Central memory CD4-positive, alpha-beta T cell (primary cell): ENCODE data around the gene LDB3.
A peak's percentile ranks its signal among the peaks of the same experiment; 100 is the strongest.
"Not testable (repeated sequence)": the region's sequence is repeated elsewhere in the genome, so short reads cannot be mapped to it uniquely, and the experiment has no call there.

Experiments used
- DNase-seq: peaks from one replicate; pipeline ENCODE4 v3.0.0; 2022

LDB3 gene

GRCh38 chr10:86733260-86733671 lies 65.0 kb downstream of the LDB3 start:
- DNase-seq, result no peak

DNA sequence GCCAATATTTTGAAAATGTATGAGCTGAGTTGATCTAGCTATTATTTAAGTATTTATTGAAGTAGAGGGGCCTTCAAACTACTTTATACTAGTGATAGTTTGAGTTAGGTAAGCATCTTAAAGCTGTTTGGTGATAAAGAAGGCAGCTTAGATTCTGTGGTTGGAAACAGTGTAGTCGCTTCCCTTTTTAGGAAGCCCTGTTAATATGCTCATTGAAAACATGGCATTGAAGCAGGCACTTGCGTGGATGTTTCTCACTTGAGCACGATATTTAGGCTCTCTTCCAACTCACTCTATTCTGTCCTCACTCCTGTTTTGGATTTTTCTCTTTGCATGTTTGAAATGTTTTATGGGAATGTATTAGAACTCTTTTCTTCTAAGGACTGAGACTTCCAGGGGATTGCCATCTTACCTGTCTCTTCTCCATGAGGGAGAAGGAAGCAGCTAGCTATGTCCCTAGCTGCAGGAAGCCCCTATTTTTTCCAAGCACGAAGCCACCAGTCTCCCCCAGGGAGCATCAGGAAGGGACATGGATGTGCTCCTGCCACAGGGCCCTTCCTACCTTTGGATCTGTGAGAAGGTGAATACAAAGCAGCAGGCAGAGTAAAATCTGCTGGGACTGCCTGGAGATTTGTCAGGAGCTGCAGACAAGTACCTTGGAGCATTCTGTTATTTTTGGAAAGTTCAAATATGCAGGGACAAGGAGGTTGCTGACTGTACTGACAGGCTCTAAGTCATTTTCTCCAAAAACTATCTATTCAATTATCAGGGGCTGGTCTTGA lies 66.1 kb downstream of the LDB3 start:
- DNase-seq, result no peak

GRCh38 chr10:86735278-86735677 lies 67.0 kb downstream of the LDB3 start:
- DNase-seq, result not testable (repeated sequence)

DNA sequence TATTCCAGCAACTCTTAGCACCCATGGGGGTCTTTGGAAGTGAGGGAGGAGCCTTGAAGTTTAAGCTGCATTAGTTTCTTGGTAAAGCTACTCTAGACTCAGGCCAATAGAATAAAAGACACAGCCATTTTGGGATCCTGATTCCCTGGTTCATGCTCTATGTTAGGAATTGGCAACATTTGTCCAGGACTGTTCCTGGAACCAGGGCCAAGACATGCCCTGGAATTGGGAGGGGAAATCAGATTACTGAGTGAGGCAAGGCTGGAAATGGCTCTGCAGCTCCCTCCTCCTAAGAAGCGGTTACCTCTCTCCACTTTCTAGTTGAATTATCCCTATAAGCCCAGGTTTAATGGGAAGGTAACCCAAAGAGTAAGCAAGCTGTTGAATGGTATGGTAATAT lies 73.9 kb downstream of the LDB3 start:
- no peak for DNase-seq

DNA sequence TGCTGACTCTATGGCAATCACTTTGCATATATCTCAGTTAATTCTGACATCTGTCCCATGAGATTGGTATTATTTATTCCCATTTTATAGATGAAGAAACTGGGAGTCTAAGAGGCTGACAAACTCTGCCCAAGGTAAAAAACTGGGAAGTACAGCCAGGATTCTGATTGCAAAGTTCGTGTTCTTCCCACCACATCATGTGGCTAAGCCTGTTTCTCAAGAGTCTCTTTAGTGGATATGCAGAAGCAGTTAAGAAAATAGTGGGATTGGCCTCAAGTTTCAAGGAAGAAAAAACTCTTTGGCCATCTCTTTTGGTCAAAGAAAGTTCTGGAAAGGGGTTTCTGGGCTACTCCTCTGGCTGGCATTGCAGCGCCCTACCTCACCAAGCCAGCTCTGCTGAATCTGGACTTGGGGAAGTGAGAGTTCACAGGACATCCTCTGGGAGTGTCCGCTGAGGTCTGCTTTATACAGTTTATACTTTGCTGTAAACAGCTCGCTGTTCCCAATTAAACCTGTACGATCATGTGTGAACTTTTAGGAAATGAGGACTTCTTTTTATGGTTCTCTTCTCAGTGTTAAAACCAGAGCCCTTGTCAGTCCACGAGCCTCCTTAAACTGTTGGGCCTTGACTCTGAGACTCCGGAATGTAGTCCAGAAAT lies 75.9 kb downstream of the LDB3 start:
- no peak for DNase-seq

GRCh38 chr10:86747796-86748581 lies 79.7 kb downstream of the LDB3 start:
- DNase-seq, result no peak

- DNase-seq, result no peak
Measured at GRCh38 chr10:86749854-86750253, 81.5 kb downstream of the LDB3 start.

DNA sequence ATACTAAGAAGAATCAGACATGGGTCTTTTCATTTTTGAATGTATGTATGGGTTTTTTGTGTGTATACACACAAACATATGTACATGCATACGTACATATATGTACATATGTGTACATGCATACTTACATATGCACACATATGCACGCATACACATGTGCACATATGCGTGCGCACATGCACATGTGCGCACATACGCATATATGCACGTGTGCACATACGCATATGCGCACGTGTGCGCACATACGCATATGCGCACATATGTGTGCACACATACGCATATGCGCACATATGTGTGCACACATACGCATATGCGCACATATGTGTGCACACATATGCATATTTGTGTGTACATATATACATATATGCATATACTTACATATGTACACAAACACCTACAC lies 83.2 kb downstream of the LDB3 start:
- no peak for DNase-seq

DNA sequence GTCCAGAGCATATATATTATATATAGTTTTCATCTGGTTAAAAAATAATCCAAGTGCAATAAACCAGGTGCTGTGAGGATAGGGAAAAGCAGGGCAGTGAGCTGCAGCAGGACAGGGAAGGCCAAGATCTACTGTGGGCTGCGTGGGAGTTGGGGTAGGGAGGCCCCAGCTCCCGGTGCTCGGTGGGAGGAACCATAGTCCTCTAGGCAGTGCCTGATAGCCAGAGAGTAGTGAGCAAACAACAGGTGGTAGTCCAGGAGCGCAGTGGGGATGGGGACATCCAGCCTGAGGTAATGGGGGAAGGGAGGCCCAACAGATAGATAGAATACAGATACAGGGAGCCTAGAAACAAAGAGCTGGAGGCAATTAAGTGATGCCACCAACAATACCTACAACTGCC lies 84.0 kb downstream of the LDB3 start:
- DNase-seq, result no peak

- DNase-seq, result no peak
Measured at GRCh38 chr10:86753051-86753450, 84.7 kb downstream of the LDB3 start.

DNA sequence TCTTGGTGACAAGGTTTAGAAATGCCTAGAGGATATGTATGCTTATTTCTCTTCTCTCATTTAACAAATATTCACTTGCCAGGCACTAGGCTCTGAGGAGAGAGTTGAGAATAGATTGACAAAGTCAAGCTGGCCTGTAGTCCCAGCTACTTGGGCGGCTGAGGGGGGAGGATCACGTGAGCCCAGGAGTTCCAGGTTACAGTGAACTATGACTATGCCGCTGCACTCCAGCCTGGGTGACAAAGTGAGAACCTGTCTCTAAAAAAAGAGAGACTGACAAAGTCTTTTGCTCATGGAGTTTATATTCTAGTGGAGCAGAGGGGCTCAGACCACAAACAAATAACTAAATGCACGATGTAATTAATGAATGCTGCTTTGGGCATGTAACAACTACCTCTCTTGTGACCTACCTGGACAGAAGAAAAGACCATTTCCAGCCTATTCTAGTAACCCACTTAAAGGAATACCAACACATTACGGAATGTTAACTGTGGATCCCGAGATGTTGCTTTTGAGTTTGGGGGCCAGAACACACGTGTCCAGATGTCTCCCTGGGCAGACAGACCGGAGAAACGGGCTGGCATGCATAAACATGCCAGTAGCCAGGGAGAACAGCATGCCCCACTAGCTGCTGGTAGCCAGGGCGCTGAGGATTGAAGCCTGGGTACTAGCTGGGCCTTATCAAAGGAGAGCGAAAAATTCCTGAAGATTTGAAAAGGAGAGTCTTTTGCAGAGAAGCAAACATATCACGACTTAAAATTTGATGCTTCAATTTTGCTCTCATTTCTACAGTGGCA lies 85.5 kb downstream of the LDB3 start:
- DNase-seq, result no peak

DNA sequence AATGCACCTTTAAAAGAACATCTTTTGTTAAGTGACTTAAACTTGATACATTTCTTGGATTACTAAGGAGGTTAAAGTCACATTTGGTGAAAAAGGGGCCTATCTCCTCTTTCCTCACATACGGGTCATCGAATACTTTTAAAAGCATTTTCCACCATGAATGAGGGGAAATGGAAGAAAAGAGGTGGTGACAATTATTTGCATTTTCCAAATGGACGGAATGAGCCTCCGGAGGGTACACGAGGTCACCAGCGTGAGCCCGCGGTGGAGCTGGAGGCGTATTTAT lies 87.1 kb downstream of the LDB3 start:
- DNase-seq, result peak; percentile 1

DNA sequence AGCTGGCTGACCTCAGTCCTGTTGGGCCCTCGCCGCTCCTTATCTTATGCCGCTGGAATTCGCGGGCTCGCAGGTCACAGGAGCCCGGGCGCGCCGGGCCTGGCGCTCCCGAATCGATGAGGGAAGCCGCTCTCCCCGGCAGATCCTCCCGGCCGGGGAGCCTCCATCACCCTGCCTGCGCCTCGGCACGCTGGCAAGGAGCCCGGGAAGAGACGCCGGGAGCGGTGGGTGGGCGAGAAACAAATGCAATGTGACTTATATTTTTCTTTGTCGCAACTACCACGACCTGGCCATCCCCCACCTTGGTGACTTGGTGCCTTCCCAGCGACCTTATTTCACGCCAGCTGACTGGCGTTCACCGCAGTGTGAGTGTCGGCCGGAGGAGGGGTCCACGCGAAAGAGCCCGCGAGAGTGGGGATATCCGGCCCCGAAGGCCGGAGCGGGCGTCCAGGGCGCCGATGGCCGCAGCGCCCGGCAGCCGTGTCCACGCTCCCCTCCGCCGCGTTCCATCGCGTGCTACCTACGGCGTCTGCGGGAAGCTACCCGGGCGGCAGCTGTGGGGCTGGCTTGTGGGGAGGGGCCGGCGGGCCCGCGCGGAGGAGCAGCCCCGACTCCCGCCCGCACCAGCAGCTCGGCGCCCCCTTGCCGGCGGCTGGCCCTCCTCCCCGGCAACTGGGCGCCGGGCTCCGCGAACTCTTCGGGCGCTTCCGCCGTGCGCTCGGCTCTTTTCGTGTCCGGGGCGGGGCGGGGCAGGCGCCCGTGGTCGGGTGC lies 87.6 kb downstream of the LDB3 start:
- DNase-seq, result peak; percentile 82

GRCh38 chr10:86756511-86757112 lies 88.3 kb downstream of the LDB3 start, which contains the start of gene BMPR1A:
Gene BMPR1A (plus strand): TSS chr10:86756619. CDS start chr10:86876019, 119,400 bp downstream.
- DNase-seq, result no peak

GRCh38 chr10:86757113-86757972 lies 89.0 kb downstream of the LDB3 start:
- DNase-seq, result peak; percentile 12

- no peak for DNase-seq
Measured at GRCh38 chr10:86758189-86759072, 90.1 kb downstream of the LDB3 start.

DNA sequence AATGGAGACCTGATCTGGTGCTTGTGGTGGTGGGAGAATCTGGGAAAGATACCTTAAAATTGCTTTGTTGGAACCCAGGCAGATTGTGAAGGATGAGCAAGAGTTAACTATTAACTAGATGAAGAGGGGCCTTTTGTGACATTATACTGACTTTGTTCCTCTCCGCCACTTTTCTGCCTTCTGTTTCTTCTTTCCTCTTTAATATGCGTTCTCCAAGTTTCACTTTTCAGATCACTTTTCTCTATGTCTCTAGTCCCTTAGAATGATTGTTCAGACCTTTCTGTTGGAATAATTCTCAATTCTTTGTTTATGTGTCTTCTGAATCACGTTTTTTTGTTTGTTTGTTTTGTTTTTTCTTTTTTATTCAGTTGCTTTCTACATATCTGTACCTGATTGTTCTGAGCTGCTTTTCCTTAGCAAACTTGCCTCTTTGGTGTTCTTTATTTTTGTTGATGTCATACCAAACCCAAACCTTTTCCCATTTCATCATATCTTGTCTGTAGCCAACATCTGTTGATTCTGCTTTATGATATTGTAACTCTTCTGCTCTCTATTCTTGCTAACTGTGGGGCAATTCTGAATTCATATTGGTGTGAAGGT lies 90.9 kb downstream of the LDB3 start:
- no peak for DNase-seq

- no peak for DNase-seq
Measured at GRCh38 chr10:86763404-86763803, 95.1 kb downstream of the LDB3 start.

DNA sequence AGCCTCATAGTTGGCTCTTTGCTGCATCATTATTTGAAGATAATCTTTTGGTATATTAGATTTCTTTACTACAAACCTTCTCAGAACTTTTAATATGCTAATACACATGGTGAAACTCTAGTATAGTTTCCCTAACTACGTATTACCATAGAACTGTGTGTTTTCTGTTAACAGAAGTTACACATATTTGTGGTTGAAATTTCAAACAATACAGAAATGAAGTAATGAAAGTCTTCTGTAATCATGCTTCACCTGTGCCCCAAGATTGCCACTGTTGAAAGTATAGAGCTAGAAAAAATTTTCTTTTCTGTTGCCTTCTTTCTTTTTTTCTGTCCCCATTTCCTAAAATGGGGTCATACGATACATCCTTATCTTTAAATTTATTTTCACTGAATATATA lies 97.2 kb downstream of the LDB3 start:
- DNase-seq, result no peak
